GM21423 (cell line): ENCODE results near the gene DYNLT1.
"Not testable (repeated sequence)": the region's sequence is repeated elsewhere in the genome, so short reads cannot be mapped to it uniquely, and the experiment has no call there.

Source experiments
- ATAC-seq: cut with Tn5 transposase; IDR thresholded peaks from one replicate; pipeline ENCODE4 v1.9.1; 2021; ENCODE audit warnings: mild to moderate bottlenecking, moderate library complexity; ENCODE audit not compliant: unreplicated experiment

Gene DYNLT1

DNA sequence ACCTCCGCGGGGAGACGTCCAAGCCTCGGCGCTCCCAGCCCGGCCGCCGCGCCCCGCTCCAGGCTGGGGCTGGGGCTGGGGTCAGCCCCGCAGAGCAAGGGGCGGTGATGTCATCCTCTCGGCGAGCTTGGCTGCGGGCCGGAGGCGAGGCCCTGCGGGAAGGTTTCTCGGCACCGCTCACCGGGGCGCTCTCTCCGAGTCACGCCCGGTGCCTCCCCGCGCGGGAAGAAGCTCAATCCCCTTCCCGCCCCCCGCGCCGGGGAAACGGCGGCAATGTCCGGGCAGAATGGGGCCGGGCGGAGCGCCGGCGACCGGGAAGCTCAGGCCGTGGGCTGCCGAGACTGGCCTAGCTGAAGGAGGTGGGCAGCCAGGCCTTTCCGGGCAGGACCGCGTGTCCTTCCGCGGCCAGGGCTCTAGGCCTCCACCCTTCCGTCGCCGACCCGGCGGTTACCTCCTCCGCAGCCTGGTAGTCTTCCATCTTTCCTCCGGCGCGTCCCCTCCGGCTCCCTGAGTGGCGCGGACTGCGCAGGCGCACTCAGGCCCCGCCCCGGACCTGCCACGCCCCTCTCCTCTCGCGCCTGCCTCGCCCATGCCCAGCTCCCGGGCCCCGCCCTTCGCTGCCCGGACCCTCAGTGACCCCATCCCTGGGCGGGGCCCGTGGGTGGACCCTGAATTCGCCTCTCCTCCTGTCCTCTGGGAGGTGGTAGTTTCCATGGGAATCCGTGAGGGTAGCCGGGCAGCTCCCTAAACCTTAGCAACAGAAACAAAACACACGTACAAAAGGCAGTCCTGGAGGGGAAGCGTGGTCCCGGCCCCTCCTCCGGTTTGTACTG, at the start of gene DYNLT1:
Gene DYNLT1 (minus strand): TSS at position 513 of the 833 bp plus-strand sequence. CDS start 35 bp downstream, at position 478.
- peak; percentile 53 for ATAC-seq

DNA sequence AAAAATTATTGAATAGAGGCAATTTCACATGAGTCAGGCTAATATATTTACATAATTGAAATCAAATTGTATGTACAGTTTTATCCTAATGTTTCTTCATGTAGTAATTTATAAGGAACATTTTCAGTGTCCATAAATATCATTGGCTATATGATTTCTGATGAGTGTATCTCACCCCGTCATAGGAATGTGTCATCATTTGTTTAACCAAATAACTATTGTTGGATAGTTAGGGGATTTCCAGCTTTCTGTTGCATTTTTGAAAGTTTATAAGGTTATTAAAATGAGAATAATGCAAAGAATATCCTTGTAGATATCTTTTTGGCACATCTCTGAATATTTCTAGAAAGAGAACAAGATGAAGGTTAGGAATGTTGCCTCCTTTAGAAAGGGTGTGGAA, 44.3 kb upstream of the DYNLT1 start:
- no peak for ATAC-seq

DNA sequence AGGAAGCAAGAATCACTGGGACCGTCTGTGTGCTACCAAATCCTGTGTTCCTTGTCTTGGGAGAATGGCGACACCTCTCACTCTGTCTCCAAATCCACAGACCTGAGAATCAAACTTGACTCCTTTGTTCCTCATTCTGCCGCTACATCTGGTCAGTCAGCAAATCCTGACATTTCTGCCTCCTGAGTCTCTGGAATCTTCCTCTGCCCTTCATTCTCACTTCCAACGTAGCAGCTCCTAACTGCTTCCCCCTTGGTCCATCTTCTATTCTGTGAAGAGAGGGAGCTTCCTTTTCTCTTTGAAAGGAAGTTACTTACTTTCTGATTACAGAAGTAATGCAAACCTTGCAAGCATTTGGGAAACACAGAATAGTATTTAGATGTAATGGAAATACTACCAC, 43.0 kb upstream of the DYNLT1 start:
- no peak for ATAC-seq

DNA sequence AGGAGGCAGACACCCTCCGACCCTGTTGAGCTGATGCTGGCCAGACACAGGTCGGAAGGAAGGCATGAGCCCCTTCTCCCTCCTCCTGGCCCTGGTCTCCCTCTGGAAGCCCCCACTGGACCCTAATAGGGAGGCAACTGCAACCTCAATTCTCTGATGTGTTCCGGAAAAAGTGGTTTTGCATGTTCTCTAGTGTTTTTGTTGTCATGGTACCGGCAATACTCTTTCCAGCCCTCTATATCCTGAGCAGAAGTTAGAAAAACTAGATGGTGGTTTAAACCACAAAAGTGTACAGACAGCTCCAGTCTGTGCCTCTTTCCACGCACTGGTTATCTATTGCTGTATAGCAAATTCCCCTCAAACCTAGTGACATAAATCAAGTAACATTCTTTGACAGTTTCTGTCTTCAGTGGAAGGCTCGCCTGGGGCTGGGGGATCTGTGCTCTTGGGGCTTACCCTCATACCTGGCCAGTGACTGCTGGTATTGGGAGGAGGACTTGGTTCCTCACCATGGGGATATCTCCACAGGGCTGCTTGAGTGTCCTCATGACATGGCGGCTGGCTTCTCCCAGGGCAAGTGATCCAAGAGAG, 42.3 kb upstream of the DYNLT1 start:
- ATAC-seq = peak; percentile 88

DNA sequence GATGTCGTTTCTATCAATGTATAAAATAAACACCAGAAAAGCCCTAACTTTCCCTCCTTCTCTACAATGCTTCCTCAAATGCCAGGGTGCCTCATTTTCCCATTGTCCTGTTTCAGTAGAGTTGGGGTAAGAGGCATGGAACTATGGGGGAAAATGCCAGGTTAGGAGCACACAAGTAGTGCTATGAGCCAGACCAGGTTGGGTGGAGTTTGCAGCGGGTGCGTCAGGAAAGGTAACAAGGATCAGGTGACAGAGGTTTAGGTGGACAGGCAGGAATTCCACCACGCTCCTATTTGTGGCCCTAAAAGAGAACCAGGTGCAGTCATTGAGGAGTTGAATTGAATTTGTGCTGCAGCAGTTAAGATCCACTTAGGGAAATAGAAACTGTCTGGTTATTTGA, 41.8 kb upstream of the DYNLT1 start:
- no peak for ATAC-seq

DNA sequence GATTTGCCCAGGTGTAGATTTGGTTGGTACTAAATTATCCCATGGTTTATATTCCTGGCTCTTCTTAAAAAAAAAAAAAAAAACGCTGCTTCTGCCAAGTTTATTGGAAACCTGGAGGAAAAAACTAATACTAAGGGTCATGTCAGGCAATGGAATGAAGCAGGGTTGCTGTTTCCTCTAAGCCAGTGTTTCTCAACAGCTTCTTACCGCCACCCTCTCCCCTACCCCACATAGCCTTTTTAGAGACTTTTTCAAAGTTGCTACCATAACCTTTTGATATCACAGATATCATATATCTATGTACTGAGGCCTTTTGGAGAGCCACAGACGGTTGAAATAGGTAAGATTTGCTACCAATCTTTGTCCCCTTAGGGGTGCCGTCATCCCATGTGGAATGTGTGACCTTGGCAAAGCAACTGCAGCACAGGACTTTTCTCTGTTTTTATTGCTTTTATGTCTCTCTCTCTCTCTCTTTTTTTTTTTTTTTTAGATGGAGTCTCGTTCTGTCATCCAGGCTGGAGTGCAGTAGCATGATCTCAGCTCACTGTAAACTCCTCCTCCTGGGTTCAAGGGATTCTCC, 40.3 kb upstream of the DYNLT1 start:
- ATAC-seq = no peak

- no peak for ATAC-seq
Measured at GRCh38 chr6:158684311-158684710, 39.8 kb upstream of the DYNLT1 start.

GRCh38 chr6:158680481-158680880, 35.9 kb upstream of the DYNLT1 start:
- ATAC-seq = no peak

GRCh38 chr6:158680015-158680414, 35.5 kb upstream of the DYNLT1 start:
- no peak for ATAC-seq

DNA sequence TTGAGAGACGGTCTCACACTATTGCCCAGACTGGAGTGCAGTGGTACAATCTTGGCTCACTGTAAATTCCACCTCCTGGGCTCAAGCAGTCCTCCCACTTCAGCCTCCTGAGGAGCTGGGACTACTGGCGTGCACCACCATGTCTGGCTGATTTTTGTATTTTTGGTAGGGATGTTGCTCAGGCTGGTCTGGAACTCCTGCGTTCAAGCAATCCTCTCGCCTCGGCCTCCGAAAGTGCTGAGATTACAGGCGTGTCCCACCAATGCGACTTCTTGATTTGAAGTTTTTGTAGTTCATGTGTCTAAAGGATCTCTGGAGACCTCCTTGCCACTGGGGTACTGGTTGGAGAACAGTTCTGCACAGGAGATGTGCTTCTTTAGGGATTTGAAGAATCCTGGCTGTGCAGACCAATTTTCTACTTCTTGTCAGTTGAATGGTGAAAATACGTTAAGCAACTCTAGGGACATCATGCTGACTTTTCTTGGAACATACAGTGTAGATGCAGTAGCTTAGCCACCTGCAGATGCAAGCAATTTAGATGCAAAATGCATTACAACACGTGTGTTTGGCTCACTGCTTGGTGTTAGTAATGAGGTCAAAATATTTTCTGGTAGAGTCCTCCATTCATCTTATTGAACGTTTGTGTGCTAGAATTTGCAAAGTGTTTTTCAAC, 33.5 kb upstream of the DYNLT1 start:
- no peak for ATAC-seq

- ATAC-seq = not testable (repeated sequence)
Measured at GRCh38 chr6:158677094-158677493, 32.6 kb upstream of the DYNLT1 start.

DNA sequence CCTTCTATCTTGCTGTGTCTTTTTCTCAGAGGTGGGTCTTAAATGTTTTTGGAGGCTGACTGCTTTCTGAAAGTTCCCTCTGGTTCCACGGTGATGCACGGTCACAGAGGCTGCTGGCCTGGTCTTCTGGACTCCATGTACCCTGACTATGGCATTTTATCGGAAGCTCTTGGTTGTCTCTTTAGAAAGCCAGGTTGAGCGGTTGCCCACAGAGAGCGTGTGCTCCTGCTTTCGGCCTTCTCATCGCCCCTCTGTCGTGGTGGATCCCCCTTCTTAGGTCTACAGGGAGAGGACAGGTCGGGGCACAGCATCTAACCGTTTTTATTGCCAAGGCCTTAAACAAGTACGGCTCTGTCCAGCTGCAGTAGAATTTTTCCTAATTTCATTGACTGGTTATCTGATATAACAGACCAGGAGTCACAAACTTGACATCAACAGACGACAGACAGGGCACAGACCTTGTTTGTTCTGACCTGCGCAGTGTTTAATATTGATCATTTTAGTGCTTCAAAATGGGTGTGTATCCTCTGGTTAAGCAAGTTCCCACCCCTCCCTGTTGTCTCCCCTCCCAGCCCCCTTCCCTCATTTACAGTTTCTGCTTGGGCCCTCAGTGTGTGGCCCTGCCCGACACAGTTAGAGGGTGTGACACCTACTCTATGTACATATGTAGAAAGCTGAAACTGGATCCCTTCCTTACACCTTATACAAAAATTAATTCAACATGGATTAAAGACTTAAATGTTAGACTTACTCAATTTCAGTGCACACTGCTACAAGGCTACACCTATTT, 30.0 kb upstream of the DYNLT1 start:
- no peak for ATAC-seq

DNA sequence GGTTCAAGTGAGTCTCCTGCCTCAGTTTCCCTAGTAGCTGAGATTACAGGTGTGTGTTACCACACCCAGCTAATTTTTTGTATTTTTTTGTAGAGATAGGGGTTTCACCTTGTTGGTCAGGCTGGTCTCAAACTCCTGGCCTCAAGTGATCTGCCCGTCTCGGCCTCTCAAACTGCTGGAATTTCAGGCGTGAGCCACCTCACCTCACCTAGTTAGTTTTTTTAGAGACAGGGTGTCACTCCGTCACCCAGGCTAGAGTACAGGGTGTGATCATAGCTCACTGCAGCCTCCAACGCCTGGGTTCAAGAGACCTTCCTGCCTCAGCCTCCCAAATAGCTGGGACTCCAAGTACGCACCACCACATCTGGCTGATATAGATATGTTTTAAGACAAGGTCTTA, 28.2 kb upstream of the DYNLT1 start:
- no peak for ATAC-seq

GRCh38 chr6:158672119-158672518, 27.6 kb upstream of the DYNLT1 start:
- ATAC-seq = not testable (repeated sequence)

DNA sequence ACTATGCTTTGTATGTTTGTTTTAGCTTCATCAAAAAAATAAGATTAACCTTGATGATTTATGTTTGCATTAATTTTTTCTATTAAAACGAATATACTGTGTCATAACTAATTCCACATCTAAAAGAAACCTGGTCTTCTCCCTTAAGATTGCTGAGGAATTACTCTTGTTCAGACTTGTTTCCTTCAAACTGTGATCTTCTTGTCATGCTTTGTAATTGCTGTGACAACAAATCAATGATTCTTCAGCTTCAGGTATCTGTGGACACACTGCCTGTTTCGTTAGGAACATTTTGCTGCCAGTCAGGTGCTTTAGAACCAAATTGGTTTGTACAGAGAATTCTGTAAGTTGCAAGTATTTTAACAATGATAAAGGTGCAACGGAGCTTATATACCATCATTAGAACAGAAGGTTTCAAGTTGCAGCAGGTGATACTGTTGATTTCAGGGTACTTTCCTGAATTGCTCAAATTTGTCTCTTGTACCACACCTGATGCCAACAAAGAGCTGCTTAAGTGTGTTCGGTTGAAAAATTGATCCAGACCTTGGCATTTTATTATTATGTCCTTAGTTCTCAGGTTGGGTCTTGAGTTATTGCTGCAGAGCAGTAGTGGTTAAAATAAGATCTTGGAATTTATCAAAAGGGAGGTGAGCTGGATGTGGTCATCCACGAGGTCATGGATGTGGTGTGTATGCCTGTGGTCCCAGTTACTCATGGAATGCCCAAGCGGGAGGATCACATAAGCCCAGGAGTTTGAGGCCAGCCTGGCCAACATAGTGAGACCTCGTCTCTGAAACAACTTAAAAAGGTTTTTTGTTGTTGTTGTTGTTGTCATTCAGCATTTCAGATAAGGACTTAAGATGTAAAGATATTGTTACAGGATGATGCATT, 24.8 kb upstream of the DYNLT1 start:
- no peak for ATAC-seq

DNA sequence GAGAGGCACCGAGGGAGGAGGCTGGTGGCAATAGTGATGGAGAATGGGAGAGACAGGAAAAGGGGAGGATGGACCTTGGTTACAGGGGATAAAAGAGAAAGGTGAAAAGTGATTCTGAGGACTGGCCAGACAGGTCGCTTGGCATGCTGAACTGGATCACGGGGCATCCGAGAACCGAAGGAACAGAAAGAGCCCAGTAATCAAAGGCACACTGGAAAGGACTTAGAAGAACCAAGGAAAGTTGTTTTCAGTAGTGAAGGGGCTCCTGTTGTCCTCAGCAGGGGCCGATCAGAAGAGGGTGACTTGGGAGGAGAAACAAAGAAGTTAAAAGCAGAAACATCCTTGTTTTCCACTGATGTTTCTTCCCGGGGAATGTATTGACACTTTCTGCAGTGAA, 24.2 kb upstream of the DYNLT1 start:
- no peak for ATAC-seq

DNA sequence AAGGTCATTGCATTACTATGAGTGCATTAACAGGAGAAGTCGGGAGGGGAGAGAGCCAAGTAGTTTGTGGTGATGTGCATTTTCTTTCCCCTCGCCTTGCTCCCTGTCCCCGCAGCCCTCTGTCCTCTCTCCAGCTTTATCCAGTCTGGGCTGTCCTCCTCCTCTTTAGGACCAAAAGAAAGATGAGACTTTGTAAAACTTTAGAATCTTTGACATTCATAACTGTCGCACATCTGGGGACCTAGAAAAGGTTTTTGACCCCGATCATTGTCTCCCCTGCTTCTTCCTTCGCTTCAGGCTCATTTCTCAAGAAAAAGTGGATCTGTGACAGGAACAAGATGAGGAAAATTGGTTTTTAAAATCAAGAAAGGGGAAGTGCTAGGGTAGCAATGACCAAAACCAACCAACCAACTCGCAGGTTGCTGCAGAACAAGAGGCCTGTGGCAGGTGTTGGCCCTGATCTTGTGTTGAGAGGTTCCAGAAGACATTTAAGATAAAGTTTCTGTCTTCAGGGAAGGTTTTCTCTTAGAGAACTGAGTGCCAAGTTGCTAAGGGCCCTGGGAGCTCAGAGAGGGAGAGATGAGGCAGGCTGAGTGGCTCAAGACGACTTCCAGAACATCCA, 22.9 kb upstream of the DYNLT1 start:
- no peak for ATAC-seq

GRCh38 chr6:158666628-158667359, 22.3 kb upstream of the DYNLT1 start:
- ATAC-seq = no peak

DNA sequence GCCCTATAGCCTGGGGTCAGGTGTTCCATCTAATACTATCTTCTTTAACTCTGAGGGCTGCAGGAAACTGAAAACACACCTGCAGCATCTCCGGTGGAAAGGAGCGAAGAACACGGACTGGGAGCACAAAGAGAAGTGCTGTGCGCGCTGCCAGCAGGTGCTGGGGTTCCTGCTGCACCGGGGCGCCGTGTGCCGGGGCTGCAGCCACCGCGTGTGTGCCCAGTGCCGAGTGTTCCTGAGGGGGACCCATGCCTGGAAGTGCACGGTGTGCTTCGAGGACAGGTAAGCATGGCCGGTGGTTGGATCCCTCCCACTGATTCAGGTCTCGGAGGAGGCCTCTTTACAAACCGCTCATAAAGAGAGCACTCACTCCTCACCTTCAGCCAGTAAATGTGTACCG, 20.8 kb upstream of the DYNLT1 start:
- no peak for ATAC-seq
